GM21423 (cell line): ENCODE data around the gene DNAH14.
"Not testable (repeated sequence)": the region's sequence is repeated elsewhere in the genome, so short reads cannot be mapped to it uniquely, and the experiment has no call there.

Source experiments
- ATAC-seq: cut with Tn5 transposase; IDR thresholded peaks from one replicate; pipeline ENCODE4 v1.9.1; 2021; ENCODE audit warnings: mild to moderate bottlenecking, moderate library complexity; ENCODE audit not compliant: unreplicated experiment

DNAH14 gene

DNA sequence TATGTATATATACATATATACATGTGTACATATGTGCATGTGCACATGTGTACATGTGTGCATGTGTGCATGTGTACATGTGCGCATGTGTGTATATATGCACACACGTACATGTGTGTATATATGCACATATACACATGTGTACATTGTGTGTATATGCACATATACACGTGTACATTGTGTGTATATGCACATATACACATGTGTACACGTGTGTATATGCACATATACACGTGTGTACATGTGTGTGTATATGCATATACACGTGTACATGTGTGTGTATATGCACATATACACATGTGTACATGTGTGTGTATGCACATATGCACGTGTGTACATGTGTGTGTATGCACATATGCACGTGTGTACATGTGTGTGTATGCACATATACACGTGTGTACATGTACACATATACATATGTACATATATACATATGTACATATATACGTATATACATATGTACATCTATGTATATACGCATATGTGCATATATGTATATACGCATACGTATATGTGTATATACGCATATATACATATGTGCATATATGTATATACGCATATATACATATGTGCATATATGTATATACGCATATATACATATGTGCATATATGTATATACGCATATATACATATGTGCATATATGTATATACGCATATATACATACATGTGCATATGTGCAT lies 405.8 kb downstream of the DNAH14 start:
- not testable (repeated sequence) for ATAC-seq

DNA sequence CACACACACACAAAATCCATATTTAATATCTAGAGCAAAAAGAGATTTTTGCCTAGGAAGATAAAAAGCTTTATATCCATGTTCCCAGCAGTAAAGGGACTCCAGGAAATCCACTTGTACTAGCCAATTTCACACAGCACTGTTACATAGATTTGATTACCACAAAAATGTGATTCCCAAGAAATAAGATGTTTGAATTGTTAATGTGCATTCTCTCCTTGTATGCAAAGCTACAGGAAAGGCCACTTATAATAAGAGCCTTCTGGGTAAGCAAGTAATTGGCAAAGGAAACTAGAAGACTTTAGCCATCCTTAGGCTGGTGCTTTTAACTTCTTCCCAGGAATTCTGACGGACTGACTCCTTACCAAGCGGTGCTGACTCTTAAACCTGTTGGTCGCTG lies 409.1 kb downstream of the DNAH14 start:
- no peak for ATAC-seq

DNA sequence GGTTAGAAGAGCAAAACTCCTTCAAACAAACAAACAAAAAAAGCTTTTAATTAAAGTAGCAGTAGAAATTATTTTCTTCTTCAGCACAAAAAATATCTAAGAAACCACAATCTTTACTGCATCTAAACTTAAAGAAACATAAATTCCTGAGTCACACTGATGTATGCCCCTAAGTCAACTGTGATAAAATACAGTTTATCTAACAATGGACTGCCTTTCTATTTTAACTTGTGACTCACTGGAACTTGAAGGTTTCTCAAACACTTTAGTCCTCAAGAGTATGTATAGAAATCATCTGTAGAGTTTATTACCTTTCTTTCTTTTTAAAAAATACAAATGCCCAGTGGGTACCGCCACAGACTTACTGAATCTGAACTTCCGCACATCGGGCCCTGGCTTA lies 412.2 kb downstream of the DNAH14 start:
- no peak for ATAC-seq

DNA sequence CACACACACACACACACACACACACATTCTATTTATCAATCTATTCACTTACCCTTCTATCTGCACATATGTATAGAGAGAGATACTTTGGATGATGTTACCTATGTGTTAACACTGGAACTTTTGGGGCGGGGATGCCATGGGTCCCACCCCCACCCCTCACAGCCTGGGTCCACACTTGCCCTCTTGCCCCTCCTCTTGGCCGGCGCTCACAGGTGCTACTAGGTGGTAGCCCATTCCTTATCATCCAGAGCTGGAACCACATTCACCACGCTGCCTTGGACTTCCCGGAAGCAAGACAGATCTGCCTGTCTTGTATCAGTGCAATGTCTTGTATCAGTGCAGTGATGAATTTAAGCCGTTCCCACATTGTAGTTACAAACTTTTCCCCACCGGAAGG lies 413.2 kb downstream of the DNAH14 start:
- no peak for ATAC-seq

DNA sequence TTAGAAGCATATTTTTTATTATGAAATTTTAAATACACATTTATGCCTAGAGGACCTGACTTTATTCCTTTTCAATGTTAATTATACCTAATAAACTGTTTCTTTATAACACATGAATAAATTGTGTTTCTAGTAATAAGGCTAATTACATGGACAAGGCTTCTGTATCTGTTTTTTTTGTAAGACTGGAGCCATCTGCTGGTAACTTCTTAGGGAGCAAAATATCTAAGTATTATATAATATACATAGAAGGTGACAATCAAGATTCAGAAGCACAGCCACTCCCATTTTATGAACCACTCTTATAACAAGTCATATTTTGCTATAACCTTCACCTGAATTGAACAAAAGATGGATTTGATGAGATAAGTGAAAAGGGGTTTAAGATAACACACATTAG lies 414.1 kb downstream of the DNAH14 start:
- ATAC-seq, result no peak

DNA sequence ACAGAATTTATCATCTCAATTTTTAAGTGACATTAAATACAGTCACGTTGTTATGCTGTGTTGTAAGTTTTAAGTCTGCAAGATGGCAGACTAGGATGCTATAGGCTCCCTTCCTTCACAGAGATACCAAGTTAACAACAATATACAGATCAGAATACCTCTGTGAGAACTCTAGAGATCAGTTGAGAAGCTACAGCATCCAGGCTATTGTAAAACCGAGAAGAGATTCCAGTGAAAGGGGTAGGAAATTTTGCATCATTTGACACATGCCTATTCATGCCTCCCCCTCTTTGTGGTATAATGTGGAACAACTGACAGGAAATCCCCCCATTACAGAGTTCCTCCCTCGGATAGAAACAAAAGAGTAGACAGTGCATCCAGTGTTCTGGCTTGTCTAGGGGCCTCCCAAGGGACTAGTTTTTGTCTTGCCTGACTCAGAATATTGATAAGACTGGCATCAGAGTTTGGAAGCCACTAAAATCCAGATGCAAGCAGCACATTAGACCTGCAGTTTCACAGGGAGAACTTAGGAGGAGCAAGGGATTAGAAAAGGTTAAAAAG lies 417.7 kb downstream of the DNAH14 start:
- ATAC-seq, result no peak

DNA sequence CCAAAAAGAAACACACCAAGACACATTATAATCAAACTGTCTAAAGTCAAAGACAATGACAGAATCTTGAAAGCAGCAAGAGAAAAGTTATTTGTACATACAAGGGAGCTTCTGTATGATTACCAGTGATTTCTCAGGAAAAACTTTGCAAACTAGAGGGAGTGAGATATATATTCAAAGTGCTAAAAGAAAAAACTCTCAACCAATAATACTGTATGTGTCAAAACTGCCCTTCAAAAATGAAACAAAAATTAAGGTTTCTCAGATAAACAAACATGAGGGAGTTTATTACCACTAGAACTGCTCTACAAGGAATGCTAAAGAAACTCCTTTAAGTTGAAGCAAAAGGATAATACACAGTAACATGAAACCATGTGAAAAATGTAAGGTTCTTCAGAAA lies 418.9 kb downstream of the DNAH14 start:
- ATAC-seq, result no peak

DNA sequence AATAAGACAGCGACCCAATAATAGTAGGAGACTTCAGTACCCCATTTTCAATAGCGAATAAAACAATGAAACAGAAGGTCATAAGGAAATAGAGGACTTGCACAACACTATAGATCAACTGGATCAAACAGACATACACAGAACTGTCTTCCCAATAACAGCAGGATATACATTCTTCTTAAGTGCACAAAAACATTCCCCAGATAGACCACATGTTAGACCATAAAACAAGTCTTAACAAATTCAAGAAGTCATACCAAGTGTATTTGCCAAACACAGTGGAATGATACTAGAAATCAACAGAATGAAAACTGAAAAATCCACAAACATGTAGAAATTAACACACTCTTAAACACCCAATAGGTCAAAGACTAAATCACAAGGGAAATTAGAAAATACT lies 420.4 kb downstream of the DNAH14 start:
- ATAC-seq, result no peak

DNA sequence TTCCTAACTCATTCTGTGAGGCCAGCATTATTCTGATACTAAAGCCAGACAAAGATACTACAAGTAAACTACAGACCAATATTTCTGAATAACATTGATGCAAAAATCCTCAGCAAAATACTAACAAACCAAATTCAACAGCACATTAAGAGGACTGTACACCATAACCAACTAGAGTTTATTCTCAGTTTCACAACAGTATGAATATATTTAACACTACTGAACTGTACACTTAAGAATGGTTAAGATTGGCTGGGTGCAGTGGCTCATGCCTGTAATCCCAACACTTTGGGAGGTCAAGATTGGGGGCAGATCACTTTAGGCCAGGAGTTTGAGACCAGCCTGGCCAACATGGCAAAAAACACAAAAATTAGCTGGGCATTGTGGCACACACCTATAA lies 421.4 kb downstream of the DNAH14 start:
- ATAC-seq, result no peak

DNA sequence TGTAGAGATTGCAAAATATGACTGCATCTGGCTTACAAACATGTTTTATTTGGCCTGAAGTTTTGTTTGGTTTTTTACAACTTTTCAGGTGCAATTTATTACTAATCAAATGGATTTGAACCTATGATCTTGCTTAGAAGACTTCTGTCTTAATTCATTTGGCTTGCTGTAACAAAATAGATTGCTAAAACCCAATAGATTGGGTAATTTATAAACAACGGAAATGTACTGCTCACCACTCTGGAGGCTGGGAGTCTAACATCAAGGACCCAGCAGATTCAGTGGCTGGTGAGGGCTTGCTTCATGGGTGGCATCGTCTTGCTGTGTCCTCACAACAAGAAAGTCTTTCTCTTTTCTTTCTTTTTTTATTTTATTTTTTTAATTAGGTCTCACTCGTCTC lies 425.4 kb downstream of the DNAH14 start:
- ATAC-seq, result no peak

DNA sequence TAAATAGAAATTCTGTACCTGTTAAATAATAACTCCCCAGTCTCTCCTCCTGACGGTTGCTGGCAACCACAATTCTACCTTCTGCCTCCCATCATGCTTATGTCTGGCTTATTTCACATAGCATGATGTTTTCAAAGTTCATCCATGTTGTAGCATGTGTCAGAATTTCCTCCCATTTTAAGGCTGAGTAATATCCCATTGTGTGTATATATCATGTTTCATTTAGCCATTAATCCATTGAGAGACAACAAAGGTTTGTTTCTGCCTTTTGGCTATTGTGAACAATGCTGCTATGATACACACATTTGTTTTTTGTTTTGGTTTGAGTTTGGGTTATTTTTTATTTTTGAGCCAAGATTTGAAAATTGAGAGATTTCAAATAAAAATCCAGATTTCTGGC lies 426.4 kb downstream of the DNAH14 start:
- ATAC-seq, result no peak

DNA sequence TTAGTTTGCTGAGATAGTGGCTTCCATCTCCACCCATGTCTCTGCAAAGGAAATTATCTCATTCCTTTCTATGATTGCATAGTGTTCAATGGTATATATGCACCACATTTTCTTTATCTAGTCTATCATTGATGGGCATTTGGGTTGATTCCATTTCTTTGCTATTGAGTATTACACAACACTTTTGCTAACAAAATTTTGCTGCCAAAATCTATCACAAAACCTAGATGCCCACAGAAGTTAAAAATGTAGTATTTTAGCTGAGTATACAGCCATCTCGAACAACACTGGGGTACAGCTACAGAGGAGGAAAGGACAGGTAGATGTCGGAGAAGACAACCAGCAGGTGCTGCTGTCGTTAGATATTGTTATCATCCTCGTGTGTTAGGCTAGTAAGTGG lies 430.6 kb downstream of the DNAH14 start:
- no peak for ATAC-seq

DNA sequence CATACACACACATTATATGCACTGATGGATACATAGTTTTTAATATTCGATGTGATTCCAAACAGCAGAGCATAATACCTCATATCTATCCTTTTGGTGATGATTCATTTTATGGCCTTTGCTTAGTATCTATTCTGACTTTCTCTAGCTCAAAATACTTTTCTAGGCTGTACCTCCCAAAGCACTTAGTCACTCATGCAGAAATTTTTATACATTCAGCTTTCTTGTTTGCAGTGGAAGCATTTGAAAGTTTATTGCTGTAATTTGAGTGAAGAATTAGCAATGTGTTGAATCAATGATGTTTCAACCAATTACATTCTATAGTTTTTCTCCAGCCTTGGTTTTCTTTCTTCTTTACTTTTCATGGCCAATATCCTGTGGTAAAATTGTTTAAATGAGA lies 431.7 kb downstream of the DNAH14 start:
- ATAC-seq, result no peak

DNA sequence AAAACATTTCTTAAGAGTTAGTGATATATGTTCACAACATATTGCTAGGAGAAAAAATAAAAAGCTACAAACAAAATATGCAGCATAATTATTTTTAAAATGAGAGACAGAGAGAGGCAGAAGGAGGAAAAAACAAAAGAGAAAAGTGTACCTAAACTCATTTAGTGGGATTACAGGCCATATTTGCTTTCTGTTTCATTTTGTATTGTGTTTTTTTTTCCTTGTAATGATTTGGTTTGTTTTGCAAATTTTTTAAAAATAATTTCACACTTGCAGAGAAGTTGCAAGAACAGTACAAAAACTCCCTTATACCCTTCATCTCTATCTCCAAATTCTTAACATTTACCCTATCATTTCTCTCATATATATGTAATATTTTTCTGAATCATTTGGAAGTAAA lies 433.3 kb downstream of the DNAH14 start:
- ATAC-seq, result no peak

DNA sequence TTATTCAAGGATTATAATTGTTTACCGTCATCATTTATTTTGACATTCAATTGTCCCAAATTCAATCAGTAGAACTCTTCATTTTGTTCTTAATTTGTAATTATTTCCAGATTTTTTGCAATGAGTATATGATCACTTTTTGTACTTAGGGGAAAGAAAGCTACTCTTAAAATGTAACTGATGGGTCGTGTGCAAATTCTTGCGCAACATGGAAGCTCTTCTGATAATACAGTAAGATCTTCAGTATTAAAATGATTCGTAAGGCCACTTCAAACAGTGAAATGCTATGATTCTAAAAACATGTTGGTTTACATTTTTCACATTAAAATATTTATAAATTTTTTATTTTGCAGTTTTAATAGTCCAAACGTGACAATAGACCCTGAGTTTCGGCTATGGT lies 435.0 kb downstream of the DNAH14 start:
- ATAC-seq, result no peak

DNA sequence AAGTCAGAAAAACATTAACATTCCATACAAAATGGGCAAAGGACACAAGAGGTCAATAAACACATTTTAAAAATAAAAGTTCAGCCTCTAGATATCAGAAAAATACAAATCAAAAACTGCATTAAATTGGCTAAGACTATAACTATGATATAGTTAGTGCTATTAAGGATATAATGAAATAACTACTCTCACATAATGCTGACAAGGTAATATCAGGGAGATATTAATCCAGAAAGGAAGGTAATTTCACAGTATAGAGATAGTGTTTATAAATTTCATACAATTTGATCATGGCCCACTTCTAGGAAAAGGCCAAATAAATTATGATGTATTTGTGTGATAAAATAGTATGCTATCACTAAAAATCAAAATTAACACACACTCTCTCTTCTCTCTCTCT lies 436.5 kb downstream of the DNAH14 start:
- no peak for ATAC-seq

DNA sequence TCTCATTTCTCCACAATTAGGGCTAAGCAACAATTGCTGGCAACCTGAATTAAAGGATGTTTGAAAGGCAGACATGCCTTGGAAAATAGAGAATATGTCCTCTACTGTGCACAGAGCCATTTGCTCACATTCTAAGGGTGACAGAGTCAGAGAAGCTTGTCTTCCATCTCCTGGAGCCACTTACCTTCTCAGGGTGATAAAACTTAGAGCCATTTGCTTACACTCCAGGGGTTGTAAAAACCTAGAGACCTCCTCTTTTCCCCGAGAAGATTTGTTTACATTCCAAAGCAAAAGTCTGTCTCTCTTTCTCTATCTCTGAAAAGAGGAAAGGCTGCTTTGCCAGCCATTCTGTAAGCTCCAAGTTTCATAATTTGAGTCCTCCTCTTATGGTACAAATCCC lies 437.1 kb downstream of the DNAH14 start:
- no peak for ATAC-seq

DNA sequence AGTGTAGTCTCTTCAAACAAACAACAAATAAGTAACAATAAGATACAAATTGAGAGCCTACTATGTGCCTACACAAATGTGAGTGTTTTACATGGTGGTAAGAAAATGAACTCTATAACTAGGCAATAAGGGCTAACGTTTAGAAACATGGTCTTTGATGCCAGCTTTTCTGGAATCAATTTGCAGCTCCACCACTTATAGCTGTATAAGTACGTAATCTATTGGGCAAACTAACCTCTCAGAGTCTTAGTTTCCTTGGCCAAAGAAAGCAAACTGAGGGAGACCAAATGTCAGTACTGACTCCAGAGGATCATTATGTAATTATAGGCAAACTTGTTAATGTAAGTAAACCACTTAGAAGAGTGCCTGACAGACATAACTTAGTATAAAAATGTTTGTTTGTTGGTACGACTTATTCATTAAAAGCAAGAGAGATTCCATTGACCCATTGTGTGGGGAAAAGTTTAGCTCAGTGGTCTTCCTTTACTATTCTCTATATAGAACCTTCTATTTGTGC lies 438.6 kb downstream of the DNAH14 start:
- ATAC-seq, result no peak

DNA sequence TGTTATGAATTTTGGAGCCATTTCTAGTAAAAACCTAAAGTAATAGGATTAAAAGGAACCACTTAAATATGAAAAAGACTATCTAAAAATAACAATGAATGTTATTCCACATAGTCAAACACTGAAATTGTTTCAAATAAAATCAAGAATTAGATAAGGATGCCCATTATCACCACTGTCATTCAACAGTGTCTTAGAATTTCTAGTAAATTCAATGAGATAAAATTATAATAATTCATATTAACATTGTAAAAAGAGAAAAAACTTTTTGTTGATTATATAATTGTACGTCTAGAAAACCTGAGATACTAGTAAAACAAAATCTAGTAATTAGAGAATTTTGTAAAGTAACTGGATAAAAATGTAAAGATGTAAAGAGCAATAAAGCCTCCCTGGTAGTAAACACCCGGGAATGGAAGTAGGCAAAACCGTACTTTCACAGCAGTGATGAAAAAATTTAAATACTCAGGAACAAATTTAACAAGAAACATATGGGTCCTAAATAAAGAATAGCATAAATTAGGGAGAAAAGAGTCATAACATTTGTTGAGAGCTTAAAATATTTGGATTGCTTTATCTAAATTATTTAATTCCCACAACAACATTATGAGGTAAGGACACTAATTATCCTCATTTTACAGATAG lies 442.0 kb downstream of the DNAH14 start:
- no peak for ATAC-seq

DNA sequence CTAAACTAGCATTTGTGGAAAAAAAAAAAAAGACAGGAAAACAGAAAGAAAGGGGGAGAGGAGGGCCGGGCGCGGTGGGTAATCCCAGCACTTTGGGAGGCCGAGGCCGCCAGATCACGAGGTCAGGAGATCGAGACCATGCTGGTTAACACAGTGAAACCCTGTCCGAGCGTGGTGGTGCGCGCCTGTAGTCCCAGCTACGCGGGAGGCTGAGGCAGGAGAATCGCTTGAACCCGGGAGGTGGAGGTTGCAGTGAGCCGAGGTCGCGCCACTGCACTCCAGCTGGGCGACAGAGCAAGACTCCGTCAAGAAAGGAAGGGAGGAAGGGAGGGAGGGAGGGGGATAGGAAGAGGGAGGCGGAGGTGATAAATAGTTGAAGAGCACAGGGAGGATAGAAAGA lies 443.7 kb downstream of the DNAH14 start:
- no peak for ATAC-seq

DNA sequence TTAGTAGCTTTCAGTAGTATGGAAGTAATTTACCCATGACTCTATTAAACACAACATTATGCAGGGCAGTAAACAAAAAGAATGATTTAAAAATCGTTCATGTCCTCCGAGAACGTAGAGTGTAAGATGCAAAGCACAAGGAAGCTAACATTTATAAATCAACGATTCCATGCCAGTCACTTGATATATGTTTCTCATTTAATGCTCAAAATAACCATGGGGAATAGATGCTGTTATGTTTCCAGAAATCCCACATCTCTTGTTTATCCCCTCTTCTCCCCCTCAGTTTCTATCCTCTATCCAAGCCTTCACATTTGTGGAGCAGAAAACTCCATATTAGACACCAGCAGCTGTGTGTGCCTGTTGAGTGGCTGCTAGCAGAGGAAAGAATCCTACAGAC lies 445.5 kb downstream of the DNAH14 start:
- ATAC-seq, result no peak

DNA sequence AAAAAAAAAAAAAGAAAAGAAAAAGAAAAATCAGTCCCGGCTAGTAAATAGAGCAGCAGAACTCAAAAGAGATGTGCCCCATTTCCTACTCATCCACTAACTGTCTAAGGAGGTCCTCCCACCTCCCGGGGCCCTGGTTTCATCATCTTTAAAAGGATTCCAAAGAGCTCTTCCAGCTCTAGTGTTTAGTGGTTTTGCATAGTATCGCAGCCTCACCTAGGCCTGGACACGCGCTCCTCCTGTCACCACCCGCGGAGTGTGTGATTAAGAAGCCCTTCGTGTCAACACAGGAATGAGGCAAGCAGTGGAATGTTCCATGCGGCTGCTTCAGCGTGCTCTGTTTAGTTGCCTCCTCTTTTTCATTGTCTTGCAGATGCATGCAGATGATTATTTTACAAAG lies 449.4 kb downstream of the DNAH14 start:
- ATAC-seq, result no peak
